GM10248 (cell line): Measurements from ENCODE around the gene UCHL3.

ENCODE experiments used
- CTCF ChIA-PET: fragments of 300-600 bp; sonication (Branson Sonifier 250); formaldehyde crosslinking; extraction: SDS; loops from one replicate; lab custom pipeline; 2021; ENCODE audit warnings: antibody characterized with exemption; lab: Yijun Ruan, JAX
- POLR2A ChIA-PET: fragments of 350-650 bp; sonication (Branson Sonifier 250); formaldehyde crosslinking; extraction: SDS; loops from one replicate; lab custom pipeline; 2020; ENCODE audit warnings: antibody characterized with exemption; lab: Yijun Ruan, JAX
- DNase-seq: peaks from one replicate; pipeline ENCODE4 v3.0.0; 2012; ENCODE audit errors: extremely low spot score
- TF ChIP-seq, protein P1 (sequence below): IDR thresholded peaks from 2 replicates; pipeline ENCODE4 v1.5.1; 2012; ENCODE audit warnings: mild to moderate bottlenecking, low read depth; ENCODE audit errors: extremely low read depth, missing control alignments, control extremely low read depth

The UCHL3 gene

DNA sequence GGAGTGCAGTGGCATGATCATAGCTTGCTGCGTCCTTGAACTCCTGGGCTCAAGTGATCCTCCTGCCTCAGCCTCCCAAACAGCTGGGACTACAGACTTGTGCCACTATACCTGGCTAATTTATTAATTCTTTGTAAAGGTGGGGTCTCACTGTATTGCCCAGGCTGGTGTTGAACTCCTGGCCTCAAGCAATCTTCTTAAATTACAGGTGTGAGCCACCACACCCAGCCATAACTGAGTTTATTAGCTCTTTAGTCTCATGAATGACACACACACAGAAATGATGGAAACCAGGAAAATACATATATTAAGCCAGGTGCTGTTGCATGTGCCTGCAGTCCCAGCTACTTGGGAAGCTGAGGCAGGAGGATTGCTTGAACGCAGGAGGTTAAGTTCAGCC is 53.4 kb downstream of the UCHL3 start:
- DNase-seq: no peak
- ChIA-PET POLR2A (no interaction called here), CTCF (interaction anchor here (0.7 kb wide), 1 partner anchor 28 kb away, joined by 3 read pairs; no protein-coding TSS in a partner anchor)
- TF ChIP-seq, protein P1, sequence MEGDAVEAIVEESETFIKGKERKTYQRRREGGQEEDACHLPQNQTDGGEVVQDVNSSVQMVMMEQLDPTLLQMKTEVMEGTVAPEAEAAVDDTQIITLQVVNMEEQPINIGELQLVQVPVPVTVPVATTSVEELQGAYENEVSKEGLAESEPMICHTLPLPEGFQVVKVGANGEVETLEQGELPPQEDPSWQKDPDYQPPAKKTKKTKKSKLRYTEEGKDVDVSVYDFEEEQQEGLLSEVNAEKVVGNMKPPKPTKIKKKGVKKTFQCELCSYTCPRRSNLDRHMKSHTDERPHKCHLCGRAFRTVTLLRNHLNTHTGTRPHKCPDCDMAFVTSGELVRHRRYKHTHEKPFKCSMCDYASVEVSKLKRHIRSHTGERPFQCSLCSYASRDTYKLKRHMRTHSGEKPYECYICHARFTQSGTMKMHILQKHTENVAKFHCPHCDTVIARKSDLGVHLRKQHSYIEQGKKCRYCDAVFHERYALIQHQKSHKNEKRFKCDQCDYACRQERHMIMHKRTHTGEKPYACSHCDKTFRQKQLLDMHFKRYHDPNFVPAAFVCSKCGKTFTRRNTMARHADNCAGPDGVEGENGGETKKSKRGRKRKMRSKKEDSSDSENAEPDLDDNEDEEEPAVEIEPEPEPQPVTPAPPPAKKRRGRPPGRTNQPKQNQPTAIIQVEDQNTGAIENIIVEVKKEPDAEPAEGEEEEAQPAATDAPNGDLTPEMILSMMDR: no peak

GRCh38 chr13:75607447-75607846 is 57.9 kb downstream of the UCHL3 start:
- no peak for DNase-seq
- TF ChIP-seq, protein P1: no peak
- ChIA-PET CTCF (interaction anchor here (1.3 kb wide), 1 partner anchor 263 kb away, joined by 4 read pairs; no protein-coding TSS in a partner anchor), POLR2A (no interaction called here)

- CTCF ChIA-PET: interaction anchor here (1.6 kb wide), 1 partner anchor 185 kb away, joined by 3 read pairs; no protein-coding TSS in a partner anchor
- POLR2A ChIA-PET: no interaction called here
- TF ChIP-seq, protein P1: no peak
These were observed 60.9 kb downstream of the UCHL3 start for GRCh38 chr13:75610466-75610865.

DNA sequence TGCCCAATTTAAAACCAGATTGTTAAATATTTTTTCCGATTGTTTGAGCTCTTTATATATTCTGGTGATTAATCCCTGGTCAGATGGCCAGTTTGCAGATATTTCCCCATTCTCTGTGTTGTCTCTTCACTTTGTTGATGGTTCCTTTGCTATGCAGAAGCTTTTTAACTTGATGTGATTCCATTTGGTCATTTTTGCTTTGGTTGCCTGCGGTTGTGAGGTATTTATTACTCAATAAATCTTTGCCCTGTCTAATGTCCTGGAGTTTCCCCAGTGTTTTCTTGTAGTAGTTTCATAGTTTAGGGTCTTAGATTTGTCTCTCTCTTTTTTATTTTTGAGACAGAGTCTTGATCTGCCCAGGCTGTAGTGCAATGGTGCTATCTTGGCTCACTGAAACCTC is 62.8 kb downstream of the UCHL3 start:
- CTCF ChIA-PET: interaction anchor here (0.7 kb wide), 1 partner anchor 83 kb away, joined by 3 read pairs; no protein-coding TSS in a partner anchor
- TF ChIP-seq, protein P1: no peak
- POLR2A ChIA-PET: no interaction called here
- no peak for DNase-seq

More at GRCh38 chr13:75610466-75610865, 60.9 kb downstream of the UCHL3 start:
- no peak for DNase-seq

DNA sequence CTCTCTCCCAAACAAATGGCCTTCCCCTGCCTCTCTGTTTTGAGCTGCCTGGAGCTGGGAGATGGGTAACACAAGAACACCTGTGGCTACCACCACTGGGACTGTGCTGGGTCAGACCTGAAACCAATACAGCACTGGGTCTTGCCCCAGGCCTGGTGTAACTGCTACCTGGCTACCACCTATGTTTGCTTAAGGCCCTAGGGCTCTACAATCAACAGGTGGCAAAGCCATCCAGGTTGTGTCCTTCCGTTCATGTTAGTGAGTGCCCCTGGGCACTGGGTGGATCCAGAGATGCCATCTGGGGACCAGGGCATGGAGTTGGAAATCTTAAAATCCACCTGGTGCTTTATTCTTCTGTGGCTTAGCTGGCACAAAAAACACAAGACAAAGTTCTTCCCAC is 67.6 kb downstream of the UCHL3 start:
- DNase-seq: no peak
- ChIA-PET POLR2A (no interaction called here), CTCF (interaction anchor here (3.0 kb wide), 1 partner anchor 15 kb away, joined by 14 read pairs; no protein-coding TSS in a partner anchor)
- TF ChIP-seq, protein P1: no peak

- DNase-seq: no peak
These were observed 68.7 kb downstream of the UCHL3 start for GRCh38 chr13:75618308-75618707.

More at GRCh38 chr13:75618308-75618707, 68.7 kb downstream of the UCHL3 start:
- CTCF ChIA-PET: interaction anchor here (3.0 kb wide), 1 partner anchor 14 kb away, joined by 14 read pairs; no protein-coding TSS in a partner anchor
- POLR2A ChIA-PET: no interaction called here
- TF ChIP-seq, protein P1: no peak
